ENCODE data around the gene LDLRAD3.

GRCh38 chr11:35946766-35947165, 2.9 kb downstream of the LDLRAD3 start:
- no peak for TF ChIP-seq POLR2AphosphoS5 (IDR thresholded peaks at IDR 0.05; ENCODE audit: low read depth, low read length)
- TF ChIP-seq POLR2A (IDR thresholded peaks at IDR 0.05; ENCODE audit: borderline replicate concordance, extremely low read depth, insufficient read depth, insufficient read length): no peak
- no peak for TF ChIP-seq CTCF (IDR thresholded peaks at IDR 0.05 in 2 of 3, conservative IDR thresholded peaks at IDR 0.05 in 1 of 3; ENCODE audit: borderline replicate concordance in 1 of 3, insufficient read depth in 1 of 3, low read depth in 2 of 3, low read length in 2 of 3)
- no peak for TF ChIP-seq EZH2 (IDR thresholded peaks at IDR 0.05)
- no peak for TF ChIP-seq ZBTB33 (IDR thresholded peaks at IDR 0.05; ENCODE audit: extremely low read depth, insufficient replicate concordance, low read length)
- TF ChIP-seq REST (IDR thresholded peaks at IDR 0.05; ENCODE audit: low read depth): no peak
- TF ChIP-seq MAX (IDR thresholded peaks at IDR 0.05): no peak
- TF ChIP-seq ATF3 (IDR thresholded peaks at IDR 0.05): no peak
- TF ChIP-seq ZFX (IDR thresholded peaks at IDR 0.05): no peak
- TF ChIP-seq JUND (IDR thresholded peaks at IDR 0.05): no peak
